ENCODE data around the gene SNX1.
"Not testable (repeated sequence)": the region's sequence is repeated elsewhere in the genome, so short reads cannot be mapped to it uniquely, and the experiment has no call there.

The SNX1 gene

DNA sequence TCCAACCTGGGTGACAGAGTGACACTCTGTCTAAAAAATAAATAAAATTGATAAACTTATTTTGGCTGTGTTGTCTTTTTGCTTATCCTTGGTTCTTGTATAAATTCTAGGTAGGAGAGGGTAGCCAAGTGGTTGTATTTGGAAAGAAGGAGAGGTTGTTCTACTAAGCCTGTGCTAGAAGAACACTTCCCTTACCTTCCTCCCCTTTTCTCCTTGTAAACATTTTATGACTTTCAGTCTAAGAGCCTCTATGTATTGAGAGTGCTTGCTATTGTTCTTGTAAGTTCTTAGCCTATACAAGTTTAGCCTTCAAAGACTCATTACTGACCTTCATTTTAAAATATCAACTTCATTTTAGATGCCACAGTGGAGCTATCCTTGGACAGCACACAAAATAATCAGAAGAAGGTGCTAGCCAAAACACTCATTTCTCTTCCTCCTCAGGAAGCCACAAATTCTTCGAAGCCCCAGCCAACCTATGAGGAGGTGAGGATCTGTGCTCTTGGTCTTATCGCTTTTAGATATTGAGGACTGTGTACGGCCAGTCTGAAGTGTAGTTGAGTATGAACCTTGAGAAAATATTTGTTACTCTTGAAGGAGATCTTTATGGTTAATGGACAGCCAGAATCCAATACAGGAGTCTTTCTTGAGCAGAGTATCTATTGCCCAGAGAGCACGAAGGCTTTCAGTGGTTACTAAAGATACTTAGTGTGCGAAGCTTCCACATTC, 22.1 kb downstream of the SNX1 start:
- no peak for DNase-seq

DNA sequence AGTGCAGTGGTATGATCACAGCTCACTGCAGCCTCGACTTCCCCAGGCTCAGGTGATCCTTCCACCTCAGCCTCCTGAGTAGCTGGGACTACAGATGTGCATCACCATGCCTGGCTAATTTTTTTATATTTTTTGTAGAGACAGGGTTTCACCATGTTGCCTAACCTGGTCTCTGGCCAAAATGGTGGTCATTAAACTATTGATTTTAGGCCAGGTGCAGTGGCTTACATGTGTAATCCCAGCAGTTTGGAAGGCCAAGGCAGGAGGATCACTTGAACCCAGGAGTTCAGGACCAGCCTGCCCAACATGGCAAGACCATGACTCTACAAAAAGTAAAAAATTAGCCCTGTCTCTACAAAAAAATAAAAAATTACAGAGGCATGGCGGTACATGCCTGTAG, 24.5 kb downstream of the SNX1 start:
- DNase-seq: not testable (repeated sequence)

DNA sequence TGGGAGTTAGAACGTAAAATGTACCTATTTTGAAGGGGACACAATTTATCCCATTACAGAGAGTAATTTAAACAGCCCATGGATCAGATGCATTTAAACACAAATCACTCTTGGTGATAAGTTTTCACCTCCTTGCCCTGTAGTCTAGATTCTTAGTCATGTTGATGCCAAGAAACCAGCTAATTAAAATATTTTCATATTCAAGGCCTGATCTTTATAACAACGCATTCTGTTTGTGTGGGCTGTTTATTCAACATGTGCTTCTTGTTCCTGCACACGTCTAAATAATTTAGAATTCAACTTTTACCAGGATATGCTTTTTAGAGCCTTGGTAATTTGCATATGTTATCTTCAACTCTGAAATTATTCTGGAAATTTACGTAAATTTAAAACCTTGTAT, 25.8 kb downstream of the SNX1 start:
- no peak for DNase-seq

DNA sequence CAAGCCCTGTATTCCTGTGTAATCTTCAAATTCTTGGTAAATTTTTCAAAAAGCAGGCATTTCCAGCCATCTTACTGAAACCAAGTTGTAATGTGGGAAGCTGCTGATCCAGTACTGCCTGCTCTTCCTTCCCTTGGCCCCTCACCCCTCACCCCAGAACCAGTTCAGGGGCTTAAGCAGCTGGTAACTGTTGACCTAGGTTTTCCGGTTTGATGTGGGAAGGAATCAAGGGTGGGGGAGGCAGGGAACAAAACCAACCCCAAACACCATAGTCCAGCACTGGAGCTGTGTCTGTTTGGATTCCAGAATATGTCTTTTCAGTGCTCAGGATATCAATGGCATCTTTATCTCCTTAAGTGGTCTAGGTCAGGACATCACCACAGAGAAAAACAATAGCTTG, 26.7 kb downstream of the SNX1 start:
- no peak for DNase-seq

DNA sequence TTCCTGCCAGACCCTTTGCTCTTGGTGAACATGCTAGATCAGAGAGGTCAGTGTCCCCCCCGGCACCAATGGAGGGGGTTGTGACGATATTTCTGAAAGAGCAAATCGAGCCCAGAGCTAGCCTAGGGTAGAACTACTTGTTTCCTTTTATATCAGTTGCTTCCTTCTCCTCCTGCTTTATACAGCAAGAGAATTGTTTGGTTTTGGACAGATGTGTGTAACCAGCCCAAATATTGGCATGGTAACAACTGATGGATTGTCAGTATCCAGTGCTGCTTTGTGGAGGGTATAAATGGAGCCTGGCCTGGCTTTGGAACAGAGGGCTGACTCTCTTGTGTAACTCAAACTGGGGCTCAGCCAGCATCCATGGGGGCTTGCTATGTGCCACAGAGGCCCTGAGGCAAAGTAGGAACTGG, 27.2 kb downstream of the SNX1 start:
- no peak for DNase-seq

DNA sequence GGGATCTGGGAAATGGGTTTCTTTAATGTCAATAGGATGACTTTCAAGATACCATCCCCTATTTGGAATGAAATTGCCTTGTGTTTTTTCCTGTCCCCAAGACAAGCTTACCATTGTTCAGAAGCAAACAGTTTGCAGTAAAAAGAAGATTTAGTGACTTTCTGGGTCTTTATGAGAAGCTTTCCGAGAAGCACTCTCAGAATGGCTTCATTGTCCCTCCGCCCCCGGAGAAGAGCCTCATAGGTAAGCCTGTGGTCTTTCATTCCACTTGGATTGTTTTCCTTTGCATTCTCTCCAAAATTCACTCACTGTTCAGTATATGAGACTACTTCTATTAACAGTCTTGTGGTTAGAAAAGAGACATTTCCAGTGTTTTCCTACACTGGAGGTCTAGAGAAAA, 30.2 kb downstream of the SNX1 start:
- no peak for DNase-seq

DNA sequence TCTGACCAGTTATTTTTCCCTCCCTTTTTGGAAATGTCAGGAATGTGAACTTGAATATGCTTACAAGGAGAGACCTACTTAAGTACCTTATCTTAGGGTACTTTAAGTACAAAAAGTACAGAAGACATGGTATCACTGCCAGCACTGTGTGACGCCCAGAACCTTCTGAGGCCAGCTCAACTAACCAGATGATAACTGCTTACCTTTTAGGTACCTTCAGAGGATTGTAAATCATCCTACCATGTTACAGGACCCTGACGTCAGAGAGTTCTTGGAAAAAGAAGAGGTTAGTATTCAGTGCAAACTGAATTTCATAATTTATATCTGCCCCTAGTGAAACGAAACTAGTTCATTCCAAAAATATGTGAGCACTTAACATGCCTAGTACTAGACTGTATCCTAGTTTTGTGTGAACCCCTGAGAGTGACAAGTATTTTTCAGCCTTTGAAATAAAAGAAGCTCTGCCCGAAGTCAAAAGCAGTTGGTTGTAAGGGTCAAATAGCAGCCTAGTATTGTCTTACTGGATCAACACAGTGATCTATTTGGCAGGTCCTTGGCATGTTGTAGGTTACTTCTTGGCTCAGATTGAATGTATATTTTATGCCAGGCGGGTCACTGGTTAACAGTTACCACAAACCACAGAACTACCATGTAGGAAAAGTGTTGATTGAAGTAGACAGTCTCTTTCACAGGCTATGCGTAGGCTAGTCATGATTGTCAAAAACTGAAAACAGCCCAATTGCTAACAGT, 31.9 kb downstream of the SNX1 start:
- no peak for DNase-seq

DNA sequence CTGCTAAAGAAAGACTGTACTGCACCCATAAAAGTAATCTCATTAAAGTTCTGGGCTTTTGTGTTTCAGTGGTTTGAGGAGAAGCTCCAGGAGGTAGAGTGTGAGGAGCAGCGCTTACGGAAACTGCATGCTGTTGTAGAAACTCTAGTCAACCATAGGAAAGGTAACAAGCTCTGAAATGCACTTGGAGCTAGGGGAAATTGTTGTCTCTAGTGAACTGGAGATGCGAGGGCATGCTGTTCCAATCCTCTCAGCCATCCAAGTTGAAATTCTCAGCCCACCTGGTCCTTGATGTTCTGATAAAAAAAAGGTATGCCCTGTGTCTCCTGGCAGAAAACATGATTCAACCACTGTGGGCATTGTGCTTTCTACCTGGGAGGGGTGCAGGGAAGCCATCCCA, 34.4 kb downstream of the SNX1 start:
- no peak for DNase-seq

DNA sequence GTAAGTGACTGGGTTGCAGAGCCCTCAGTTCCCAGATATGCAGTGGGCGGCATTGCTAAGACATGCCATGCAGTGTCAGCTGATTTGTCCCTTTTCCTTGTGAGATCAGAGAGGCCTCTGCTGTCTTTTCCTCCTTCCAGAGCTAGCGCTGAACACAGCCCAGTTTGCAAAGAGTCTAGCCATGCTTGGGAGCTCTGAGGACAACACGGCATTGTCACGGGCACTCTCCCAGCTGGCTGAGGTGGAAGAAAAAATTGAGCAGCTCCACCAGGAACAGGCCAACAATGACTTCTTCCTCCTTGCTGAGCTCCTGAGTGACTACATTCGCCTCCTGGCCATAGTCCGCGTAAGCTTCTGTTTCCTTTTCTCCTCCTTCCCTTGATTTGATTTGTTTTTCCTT, 35.8 kb downstream of the SNX1 start:
- DNase-seq: no peak

DNA sequence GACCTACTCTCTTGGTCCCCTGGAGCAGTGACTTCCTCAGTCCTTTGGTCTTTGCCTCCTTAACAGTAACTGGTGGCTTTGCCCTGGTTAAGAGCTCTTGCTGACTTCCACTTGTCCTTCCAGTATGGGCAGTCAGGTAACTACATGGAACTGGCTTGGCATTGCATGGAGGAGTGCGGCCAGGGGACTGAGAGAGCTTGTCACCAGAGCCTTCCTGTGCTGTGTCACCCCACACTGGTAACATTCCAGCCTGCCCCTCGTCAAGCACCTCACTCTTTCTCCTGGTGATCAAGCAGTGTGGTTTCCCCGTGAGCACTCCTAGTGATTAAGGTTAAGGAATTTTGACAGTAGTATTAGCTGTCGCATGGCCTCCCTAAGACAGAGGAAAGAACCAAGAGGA, 36.4 kb downstream of the SNX1 start:
- no peak for DNase-seq

DNA sequence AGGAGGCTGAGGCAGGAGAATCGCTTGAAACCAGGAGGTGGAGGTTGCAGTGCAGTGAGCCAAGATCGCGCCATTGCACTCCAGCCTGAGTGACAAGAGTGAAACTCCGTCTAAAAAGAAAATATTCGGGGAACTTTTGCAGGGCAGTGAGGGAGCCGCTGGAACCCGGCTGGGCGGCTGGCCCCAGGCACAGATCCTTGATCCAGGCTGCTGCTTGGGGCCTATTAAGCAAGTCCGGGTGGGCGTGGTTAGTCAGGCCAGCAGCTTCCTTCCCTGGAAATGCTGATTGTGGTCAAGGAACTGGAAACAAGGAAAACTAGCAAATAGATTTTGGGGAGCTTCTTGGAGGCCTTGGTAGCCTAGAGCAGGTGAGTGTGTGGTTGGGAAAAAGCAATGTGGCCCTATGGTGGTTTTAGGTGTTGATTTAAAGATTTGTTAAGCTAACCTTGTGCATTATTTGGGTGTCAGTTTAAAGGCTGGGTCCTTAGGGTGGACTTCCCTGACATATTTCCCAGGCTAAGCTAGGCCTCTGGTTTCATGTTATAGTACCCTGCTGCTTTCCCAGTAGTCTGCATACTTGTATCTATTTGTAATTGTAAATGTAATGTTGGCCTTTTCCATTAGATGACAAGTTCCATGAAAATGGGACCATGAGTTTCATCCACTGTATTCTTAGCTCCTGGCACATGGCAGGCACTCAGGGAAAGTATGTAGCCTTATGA, 38.0 kb downstream of the SNX1 start:
- no peak for DNase-seq

DNA sequence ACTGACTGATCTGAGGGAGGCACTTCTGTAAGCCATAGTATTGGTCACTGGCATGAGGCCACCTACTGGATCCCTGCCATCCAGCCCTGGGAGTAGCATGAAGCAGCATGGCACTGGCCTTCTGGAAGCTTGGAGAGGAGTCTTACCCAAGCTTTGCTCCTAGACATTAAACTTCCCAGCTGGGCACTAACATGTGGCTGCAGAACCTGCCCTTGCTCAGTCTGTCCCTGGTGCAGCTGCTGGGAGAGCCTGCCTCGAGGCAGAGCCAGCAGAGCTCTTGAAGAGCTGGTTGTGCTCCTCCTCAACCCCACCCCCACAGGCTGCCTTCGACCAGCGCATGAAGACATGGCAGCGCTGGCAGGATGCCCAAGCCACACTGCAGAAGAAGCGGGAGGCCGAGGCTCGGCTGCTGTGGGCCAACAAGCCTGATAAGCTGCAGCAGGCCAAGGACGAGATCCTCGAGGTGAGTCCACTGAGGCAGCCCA, 38.6 kb downstream of the SNX1 start:
- DNase-seq: no peak

DNA sequence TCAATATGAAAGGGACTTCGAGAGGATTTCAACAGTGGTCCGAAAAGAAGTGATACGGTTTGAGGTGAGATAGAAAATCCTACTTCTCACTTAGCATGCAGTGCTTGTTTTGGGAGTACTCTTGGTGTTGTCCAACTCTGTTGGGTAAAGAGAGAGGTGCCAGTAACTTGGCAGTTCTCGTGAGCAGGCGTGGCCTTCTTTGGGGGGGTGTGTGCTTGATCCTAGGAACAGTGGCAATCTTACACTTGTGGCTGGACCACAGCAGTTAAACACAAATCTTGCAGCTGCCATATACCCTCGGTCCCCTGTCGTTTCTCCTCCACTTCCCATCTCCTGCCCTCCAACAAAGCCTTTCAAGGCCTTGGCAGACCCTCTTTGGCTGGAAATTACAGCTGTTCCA, 40.6 kb downstream of the SNX1 start:
- DNase-seq: no peak

DNA sequence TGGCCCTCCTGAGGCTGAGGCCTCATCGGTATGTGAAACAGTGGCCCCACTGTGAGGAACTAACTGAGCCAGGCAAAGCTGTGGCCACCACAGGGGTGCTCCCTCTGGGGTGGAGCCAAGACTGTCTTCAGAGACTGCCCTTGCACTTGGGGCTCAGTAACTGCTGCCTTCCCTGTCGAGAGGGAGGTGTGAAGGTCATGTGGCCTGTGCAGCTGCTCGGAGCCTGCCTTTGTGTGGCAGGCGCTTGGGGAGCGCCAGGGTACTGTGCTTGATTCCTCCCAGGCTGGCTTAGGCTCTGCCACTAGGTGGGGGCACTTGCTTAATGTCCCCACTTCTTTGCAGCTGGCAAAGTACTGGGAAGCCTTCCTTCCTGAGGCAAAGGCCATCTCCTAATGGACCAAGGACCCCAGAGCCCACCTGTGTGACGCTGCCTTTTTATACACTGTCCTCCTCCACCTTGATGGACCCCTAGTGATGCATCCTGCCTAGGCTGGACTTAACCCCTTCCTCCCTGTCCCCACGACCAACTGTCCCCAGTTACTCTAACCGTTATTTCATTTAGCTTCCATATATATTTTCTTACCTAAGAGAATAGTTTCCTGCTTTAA, 41.5 kb downstream of the SNX1 start:
- no peak for DNase-seq

DNA sequence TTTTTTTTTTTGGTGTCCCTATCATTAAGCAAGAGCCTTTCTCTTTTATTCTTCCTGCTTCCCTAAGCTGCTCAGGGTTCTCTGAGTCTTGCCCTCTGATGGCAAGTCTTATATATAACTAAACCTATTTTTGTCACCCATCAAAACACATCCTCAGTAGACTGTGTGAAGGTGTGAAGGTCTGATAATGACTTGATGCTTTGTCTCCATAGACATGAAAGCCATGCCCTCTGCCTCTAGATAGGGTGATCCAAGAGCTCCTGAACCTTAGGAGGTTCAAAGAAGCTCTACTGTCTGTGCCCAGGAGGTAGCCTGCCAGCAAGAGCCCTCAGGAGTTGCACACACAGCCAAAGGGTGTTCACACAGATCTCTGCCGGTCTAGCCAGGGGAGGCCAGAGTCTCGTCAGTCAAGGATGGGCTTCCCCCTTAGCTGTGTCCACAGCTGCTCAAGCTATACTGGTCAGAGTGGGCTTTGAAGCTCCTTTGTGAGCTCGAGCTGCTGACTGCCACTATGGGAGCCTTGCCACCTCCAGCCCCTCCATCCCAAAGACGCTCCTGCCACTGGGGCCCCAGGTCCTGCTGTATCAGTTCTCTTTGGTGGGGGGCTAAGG, 42.7 kb downstream of the SNX1 start:
- DNase-seq: no peak

DNA sequence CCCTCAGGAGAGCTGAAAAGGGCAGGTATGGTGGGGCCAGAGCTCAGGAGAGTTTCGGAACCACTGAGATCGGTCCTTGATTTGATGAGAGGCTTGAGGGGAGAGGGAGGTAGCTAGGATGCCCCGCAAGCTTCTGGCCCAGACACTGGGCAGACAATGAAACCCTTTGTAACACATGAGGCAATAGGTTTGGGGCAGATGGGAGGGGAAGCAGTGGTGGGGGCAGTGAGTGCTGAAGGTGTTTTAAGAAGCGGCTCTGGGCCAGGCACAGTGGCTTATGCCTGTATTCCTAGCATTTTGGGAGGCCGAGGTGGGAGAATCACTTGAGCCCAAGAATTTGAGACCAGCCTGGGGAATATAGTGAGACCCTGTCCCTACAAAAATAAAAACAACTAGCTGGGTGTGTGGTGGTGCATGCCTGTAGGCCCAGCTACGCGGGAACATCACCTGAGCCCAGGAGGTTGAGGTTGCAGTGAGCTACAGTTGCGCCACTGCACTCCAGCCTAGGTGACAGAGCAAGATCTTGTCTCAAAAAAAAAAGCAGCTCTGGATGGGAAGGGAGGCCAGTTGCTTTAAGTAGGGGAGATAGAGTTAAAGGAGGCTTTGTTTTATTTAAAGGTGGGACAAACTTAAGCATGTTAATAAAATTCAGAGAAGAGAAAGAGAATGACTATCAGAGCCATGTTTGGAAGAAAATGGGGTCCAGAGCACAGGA, 46.2 kb downstream of the SNX1 start:
- no peak for DNase-seq

DNA sequence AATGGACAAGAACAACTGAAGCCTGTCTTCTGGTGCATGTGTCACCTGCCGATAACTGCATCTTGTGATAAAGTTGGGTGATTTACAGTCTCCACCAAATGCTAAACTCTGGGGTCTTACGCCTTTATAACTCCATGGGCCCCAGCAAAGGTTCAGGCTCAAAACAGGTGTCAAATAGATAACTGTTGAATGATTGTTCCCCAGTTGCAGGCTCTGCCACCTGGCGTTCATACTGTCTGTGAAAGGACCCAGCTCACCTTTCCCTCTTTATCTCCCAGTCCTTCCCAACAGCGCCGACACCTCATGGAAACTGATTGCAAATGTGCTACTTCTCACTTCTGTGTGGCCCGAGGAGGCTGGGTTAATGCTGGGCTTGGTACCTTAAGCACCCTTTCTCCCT, 47.5 kb downstream of the SNX1 start:
- DNase-seq: no peak

DNA sequence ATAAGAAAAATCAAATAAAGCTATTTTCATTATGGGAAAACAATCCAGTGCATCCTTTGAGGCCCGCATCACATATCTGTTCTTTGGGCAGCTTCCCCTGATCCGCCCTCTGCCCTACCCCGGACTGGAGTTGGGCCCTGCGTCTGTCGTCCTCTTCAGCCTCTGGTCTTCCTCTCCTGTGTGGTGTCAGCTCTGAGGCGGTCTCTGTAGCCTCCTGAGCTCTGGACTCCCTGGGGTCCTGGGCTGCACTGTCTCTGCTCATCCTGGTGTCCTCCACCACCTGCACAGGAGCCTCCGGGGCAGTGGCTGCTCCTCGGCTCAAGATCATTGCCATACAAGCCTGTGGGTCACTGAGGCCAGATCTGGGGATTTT, 48.4 kb downstream of the SNX1 start:
- no peak for DNase-seq

DNA sequence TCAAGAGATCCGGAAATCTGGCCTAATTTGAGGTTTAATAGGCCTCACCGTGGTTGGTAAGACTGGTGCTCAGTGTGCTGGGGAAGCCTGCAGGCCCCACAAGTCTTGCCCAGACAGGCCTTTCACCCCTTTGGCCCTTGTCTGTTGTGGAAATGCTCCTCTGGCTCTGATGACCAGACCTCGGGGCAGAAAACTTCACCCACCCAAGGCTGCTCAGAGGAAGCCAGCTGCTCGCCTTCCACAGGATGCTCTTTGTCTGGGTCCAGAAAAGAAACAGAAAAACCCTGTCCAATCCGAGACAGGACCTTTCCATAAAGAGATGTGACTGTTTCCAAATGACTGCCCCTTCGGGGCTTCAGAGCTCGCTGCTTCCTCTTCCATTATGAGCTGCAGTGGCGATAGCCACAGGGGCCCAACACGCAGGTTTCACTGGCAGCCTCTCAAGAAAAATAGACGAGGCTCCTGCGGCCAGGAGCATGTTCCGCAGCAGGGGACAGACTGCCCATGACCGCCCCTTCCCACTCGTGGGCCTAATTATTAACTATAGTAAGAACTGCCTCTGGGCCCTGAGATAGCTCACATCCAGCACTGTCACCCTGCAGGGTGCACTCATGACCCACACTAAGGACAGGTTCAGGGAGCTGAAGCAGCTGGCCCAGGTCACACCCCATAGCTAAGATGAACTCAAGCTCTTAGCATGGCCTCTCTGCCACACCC, 48.9 kb downstream of the SNX1 start:
- no peak for DNase-seq

DNA sequence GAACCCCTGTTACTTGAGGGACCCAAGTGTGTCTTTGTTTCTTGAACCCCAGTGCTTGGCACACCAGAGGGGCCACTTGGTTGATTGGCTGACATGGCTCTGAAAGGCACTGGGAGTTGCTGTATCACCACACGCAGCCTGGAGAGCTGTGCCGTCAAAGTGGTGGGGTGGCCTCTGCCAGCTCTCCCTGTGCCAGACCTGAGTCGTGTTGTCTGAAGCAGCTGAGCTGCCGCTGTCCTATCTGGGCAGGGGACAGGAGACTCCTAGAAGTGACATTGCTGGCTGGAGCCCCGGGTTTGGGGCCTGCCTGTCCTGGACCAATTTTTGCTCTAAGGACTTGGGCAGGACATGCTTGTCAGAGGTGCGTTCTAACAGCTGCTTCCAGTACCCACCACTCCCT, 50.3 kb downstream of the SNX1 start:
- no peak for DNase-seq

DNA sequence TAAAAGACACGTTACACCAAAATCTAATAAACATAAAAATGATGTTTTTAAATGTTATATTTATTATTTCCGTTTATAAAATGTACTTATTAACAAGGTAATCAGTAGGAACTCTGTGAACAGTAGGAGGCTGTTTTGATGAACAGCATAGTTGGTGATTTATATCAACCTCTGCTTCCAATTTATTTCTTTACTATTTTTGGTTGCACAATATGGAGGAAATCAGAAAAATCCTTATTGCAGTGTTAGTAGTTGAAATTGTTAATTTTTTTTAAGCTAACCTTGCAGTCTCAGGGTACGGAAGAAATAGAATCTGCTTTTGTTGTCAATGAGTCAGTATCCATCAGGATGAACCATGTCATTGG, 50.7 kb downstream of the SNX1 start:
- DNase-seq: no peak

All from effector CD8-positive, alpha-beta T cell (primary cell).